HEK293 (cell line): ENCODE results near the gene SYT6.

ENCODE experiments used
- CTCF ChIA-PET: fragments of 350-600 bp; formaldehyde crosslinking; extraction: SDS; loops from one replicate; lab custom pipeline; 2021; ENCODE audit warnings: antibody characterized with exemption; lab: Yijun Ruan, JAX
- POLR2A ChIA-PET: fragments of 300-600 bp; formaldehyde crosslinking; extraction: SDS; loops from one replicate; lab custom pipeline; 2020; ENCODE audit warnings: antibody characterized with exemption, inconsistent platforms; lab: Yijun Ruan, JAX
- H3K27ac ChIP-seq: fragments of 200-500 bp; sonication (Bioruptor generic); 2 replicates; pipeline ENCODE4 v1.5.1; 2014; ENCODE audit warnings: low read depth, low read length, control low read depth, inconsistent platforms; ENCODE audit errors: extremely low read depth
- H3K36me3 ChIP-seq, 2 experiments: fragments of 200-500 bp in 1 of 2; sonication (Bioruptor generic) in 1 of 2; 1 replicate in 1 of 2; 2 replicates in 1 of 2; pipeline ENCODE4 v1.5.1; 2014 to 2017; ENCODE audit warnings: inconsistent platforms in 2 of 2, low read length in 2 of 2; ENCODE audit not compliant: control insufficient read depth in 2 of 2, insufficient read depth in 1 of 2
- H3K4me1 ChIP-seq: fragments of 200-500 bp; sonication (Bioruptor generic); 2 replicates; pipeline ENCODE4 v1.5.1; 2014; ENCODE audit warnings: mild to moderate bottlenecking, low read length, inconsistent platforms; ENCODE audit not compliant: control insufficient read depth, insufficient read depth
- H3K4me3 ChIP-seq: 2 replicates; pipeline ENCODE4 v1.5.1; 2011; ENCODE audit warnings: low read depth, mild to moderate bottlenecking, control low read depth, low read length, moderate library complexity
- H3K9me3 ChIP-seq: fragments of 200-500 bp; sonication (Bioruptor generic); 2 replicates; pipeline ENCODE4 v1.5.1; 2014; ENCODE audit warnings: low read depth, low read length, inconsistent platforms; ENCODE audit not compliant: control insufficient read depth, insufficient read depth
- GLI4 ChIP-seq: fragments of 450-650 bp; formaldehyde crosslinking; IDR thresholded peaks from 2 replicates; pipeline ENCODE4 v1.5.1; 2016; ENCODE audit warnings: missing biosample characterization, missing genetic modification characterization
- KLF10 ChIP-seq: fragments of 450-650 bp; IDR thresholded peaks from 2 replicates; pipeline ENCODE4 v1.5.1; 2018; ENCODE audit warnings: missing biosample characterization, mild to moderate bottlenecking, missing genetic modification characterization
- PRDM1 ChIP-seq: fragments of 450-650 bp; formaldehyde crosslinking; IDR thresholded peaks from 2 replicates; pipeline ENCODE4; 2016; ENCODE audit warnings: missing biosample characterization, missing genetic modification characterization
- ZIC2 ChIP-seq: fragments of 450-650 bp; formaldehyde crosslinking; IDR thresholded peaks from 2 replicates; pipeline ENCODE4 v1.5.1; 2016; ENCODE audit warnings: missing biosample characterization, missing genetic modification characterization
- ZNF114 ChIP-seq: fragments of 450-650 bp; formaldehyde crosslinking; IDR thresholded peaks from 2 replicates; pipeline ENCODE4 v1.5.0; 2017; ENCODE audit warnings: missing biosample characterization, missing genetic modification characterization
- ZNF121 ChIP-seq: fragments of 450-650 bp; formaldehyde crosslinking; IDR thresholded peaks from 2 replicates; pipeline ENCODE4 v1.5.1; 2016; ENCODE audit warnings: missing biosample characterization, missing genetic modification characterization
- ZNF155 ChIP-seq: fragments of 450-650 bp; formaldehyde crosslinking; IDR thresholded peaks from 2 replicates; pipeline ENCODE4 v1.5.1; 2016; ENCODE audit warnings: missing biosample characterization, missing genetic modification characterization
- ZNF157 ChIP-seq: fragments of 450-650 bp; formaldehyde crosslinking; IDR thresholded peaks from 2 replicates; pipeline ENCODE4 v1.5.1; 2016; ENCODE audit warnings: missing biosample characterization, missing genetic modification characterization
- ZNF2 ChIP-seq: fragments of 450-650 bp; formaldehyde crosslinking; IDR thresholded peaks from 2 replicates; pipeline ENCODE4 v1.5.1; 2016; ENCODE audit warnings: missing biosample characterization, missing genetic modification characterization
- ZNF274 ChIP-seq, 2 experiments: fragments of 200-500 bp in 1 of 2; fragments of 450-650 bp in 1 of 2; sonication (Bioruptor generic) in 1 of 2; formaldehyde crosslinking in 1 of 2; IDR thresholded peaks; 2 replicates each; pipeline versions ENCODE4 v1.5.1 to v1.6.1; 2014 to 2016; ENCODE audit warnings: borderline replicate concordance in 1 of 2, inconsistent platforms in 1 of 2, low read length in 1 of 2, missing biosample characterization in 1 of 2, missing genetic modification characterization in 1 of 2
- ZNF341 ChIP-seq: fragments of 450-650 bp; formaldehyde crosslinking; IDR thresholded peaks from 2 replicates; pipeline ENCODE4; 2016; ENCODE audit warnings: low read depth, missing biosample characterization, missing genetic modification characterization
- ZNF426 ChIP-seq: fragments of 450-650 bp; formaldehyde crosslinking; IDR thresholded peaks from 2 replicates; pipeline ENCODE4 v1.5.1; 2017; ENCODE audit warnings: missing biosample characterization, missing genetic modification characterization, mild to moderate bottlenecking, inconsistent platforms, moderate library complexity
- ZNF529 ChIP-seq: fragments of 450-650 bp; formaldehyde crosslinking; IDR thresholded peaks from 2 replicates; pipeline ENCODE4 v1.5.1; 2017; ENCODE audit warnings: missing genetic modification characterization, missing biosample characterization; ENCODE audit not compliant: insufficient replicate concordance
- ZNF548 ChIP-seq: fragments of 450-650 bp; formaldehyde crosslinking; IDR thresholded peaks from 2 replicates; pipeline ENCODE4 v1.5.1; 2016; ENCODE audit warnings: missing biosample characterization, missing genetic modification characterization
- ZNF571 ChIP-seq: fragments of 450-650 bp; formaldehyde crosslinking; IDR thresholded peaks from 2 replicates; pipeline ENCODE4 v1.5.0; 2017; ENCODE audit warnings: missing biosample characterization, missing genetic modification characterization
- TF ChIP-seq, protein P1 (sequence below): fragments of 450-650 bp; formaldehyde crosslinking; IDR thresholded peaks from 2 replicates; pipeline ENCODE4 v1.5.1; 2016; ENCODE audit warnings: missing biosample characterization, missing genetic modification characterization, low read depth
- TF ChIP-seq, protein P2 (sequence below): fragments of 450-650 bp; formaldehyde crosslinking; IDR thresholded peaks from 2 replicates; pipeline ENCODE4 v1.5.1; 2016; ENCODE audit warnings: missing biosample characterization, missing genetic modification characterization, low read depth
- TF ChIP-seq, protein P3 (sequence below): fragments of 450-650 bp; formaldehyde crosslinking; IDR thresholded peaks from 2 replicates; pipeline ENCODE4 v1.5.1; 2016; ENCODE audit warnings: missing biosample characterization, missing genetic modification characterization

The SYT6 gene

DNA sequence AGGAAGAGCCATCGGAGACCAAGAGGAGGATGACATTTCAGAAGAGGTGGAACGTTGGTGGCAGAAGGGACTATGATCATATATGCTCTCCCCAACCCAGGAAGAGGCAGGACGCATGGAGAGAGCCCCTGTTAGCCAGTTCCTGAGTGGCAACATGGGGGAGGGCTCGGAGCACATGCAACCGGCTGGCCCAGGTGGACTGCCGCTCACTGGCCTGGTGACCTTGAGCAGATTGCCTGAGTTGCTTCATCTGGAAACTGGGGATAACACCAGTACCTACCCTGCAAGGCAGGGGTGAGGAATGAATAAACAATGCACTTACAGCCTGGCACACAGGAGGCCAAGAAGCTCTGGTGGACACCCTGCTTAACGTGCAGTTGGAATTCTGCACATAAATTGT is 29.0 kb downstream of the SYT6 start:
- Histone ChIP-seq H3K4me3 (no peak overlapping the region), H3K4me1 (no peaks in the 10 kb centered on the region), H3K36me3 (no peaks in the 10 kb centered on the region), H3K9me3 (no peaks in the 10 kb centered on the region), H3K27ac (no peak overlapping the region)
- POLR2A ChIA-PET: no interaction called here
- TF ChIP-seq KLF10 (tag by site-specific recombination) (no peak), ZNF274 (IDR thresholded peaks at IDR 0.05; ENCODE audit: low read length) (no peak), ZNF274 (tag by site-specific recombination; IDR thresholded peaks at IDR 0.05; ENCODE audit: borderline replicate concordance) (no peak), ZNF548 (no peak), ZNF114 (tag by site-specific recombination) (no peak), ZNF157 (tag by site-specific recombination) (no peak), ZNF571 (tag by site-specific recombination) (no peak), ZIC2 (tag by site-specific recombination) (no peak), ZNF121 (tag by site-specific recombination) (no peak)
- TF ChIP-seq, protein P1, sequence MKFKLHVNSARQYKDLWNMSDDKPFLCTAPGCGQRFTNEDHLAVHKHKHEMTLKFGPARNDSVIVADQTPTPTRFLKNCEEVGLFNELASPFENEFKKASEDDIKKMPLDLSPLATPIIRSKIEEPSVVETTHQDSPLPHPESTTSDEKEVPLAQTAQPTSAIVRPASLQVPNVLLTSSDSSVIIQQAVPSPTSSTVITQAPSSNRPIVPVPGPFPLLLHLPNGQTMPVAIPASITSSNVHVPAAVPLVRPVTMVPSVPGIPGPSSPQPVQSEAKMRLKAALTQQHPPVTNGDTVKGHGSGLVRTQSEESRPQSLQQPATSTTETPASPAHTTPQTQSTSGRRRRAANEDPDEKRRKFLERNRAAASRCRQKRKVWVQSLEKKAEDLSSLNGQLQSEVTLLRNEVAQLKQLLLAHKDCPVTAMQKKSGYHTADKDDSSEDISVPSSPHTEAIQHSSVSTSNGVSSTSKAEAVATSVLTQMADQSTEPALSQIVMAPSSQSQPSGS (tag by site-specific recombination): no peak
- CTCF ChIA-PET: no interaction called here

DNA sequence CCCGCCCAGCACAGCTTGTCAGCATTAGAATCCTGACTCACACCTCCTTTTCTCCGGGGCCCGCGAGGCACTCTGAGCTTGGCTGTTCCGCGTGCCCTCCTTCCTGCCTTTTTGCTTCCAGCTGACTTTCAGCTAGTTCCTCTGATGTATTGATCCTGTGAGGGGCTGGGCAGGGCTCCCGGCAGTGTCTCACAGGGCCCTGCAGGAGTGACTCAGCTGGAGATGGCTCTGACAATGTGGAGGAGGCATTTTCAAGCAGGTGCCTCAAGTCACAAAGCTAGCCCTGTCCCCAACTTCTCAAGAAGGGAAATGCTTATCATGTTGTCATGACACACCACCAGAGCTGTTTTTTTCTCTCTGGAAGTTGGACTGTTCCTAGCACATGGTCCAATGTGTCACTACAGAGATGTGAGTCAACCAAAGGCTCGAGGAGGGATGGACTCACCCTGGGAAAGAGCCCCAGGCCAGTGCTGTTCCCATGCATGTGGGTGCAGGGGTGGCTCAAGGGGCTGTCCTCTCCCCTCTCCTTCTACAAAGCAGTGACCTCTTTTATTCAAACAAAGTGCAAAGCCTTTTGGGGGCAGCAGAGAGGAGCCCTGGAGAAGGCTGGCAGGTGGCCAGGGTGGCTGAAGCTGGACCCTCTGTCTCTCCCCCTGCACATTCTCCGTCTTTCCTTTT is 30.6 kb downstream of the SYT6 start:
- ChIA-PET POLR2A (no interaction called here), CTCF (interaction anchor here (1.1 kb wide), 1 partner anchor 12 kb away, joined by 5 read pairs; no protein-coding TSS in a partner anchor)
- no peaks in the 10 kb centered on the region for H3K4me1 ChIP-seq
- H3K4me3 ChIP-seq: no peak overlapping the region
- H3K27ac ChIP-seq: no peak overlapping the region
- H3K36me3 ChIP-seq: no peaks in the 10 kb centered on the region
- no peaks in the 10 kb centered on the region for H3K9me3 ChIP-seq
- TF ChIP-seq ZNF341 (0 out of 2 replicates have a peak, but pooled peaks have one; percentile 23), ZIC2 (tag by site-specific recombination) (peak; percentile 60), PRDM1 (tag by site-specific recombination) (no peak)

DNA sequence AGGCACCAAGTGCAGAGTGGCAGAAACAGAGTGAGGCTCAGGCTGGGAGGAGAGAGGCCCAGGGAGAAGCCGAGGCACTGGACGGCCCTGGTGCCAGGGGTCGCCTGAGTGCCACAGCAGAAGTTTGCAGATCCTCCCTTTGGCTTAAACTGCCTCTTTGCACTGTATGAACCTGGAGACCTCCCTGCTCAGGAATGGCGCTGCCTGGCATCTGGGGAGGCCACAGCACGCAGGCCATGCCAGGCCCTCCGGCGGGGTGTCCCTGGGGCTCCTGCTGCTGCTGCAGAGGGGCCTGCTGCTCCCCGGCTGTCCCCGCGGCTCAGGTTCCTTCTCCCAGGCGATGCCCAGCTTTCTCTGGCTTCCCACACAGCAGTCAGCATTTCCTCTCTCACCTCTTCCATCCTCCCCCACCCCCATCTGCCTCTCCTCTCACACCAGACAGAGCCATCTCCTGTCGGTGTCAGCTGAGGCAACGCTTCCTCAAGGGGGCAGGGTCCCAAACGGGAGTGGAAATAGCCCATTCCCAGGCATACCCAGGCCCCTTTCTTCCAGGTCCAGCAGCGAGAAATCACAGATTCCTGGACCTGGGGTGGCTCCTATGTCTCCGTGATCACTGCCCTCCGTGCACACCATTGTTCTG is 35.2 kb downstream of the SYT6 start:
- no peak for TF ChIP-seq ZNF155 (tag by site-specific recombination)
- TF ChIP-seq, protein P2, sequence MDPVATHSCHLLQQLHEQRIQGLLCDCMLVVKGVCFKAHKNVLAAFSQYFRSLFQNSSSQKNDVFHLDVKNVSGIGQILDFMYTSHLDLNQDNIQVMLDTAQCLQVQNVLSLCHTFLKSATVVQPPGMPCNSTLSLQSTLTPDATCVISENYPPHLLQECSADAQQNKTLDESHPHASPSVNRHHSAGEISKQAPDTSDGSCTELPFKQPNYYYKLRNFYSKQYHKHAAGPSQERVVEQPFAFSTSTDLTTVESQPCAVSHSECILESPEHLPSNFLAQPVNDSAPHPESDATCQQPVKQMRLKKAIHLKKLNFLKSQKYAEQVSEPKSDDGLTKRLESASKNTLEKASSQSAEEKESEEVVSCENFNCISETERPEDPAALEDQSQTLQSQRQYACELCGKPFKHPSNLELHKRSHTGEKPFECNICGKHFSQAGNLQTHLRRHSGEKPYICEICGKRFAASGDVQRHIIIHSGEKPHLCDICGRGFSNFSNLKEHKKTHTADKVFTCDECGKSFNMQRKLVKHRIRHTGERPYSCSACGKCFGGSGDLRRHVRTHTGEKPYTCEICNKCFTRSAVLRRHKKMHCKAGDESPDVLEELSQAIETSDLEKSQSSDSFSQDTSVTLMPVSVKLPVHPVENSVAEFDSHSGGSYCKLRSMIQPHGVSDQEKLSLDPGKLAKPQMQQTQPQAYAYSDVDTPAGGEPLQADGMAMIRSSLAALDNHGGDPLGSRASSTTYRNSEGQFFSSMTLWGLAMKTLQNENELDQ (tag by site-specific recombination): no peak
- TF ChIP-seq, protein P3, sequence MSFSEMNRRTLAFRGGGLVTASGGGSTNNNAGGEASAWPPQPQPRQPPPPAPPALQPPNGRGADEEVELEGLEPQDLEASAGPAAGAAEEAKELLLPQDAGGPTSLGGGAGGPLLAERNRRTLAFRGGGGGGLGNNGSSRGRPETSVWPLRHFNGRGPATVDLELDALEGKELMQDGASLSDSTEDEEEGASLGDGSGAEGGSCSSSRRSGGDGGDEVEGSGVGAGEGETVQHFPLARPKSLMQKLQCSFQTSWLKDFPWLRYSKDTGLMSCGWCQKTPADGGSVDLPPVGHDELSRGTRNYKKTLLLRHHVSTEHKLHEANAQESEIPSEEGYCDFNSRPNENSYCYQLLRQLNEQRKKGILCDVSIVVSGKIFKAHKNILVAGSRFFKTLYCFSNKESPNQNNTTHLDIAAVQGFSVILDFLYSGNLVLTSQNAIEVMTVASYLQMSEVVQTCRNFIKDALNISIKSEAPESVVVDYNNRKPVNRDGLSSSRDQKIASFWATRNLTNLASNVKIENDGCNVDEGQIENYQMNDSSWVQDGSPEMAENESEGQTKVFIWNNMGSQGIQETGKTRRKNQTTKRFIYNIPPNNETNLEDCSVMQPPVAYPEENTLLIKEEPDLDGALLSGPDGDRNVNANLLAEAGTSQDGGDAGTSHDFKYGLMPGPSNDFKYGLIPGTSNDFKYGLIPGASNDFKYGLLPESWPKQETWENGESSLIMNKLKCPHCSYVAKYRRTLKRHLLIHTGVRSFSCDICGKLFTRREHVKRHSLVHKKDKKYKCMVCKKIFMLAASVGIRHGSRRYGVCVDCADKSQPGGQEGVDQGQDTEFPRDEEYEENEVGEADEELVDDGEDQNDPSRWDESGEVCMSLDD (tag by site-specific recombination): no peak
- no peak for TF ChIP-seq ZNF2
- no peak for TF ChIP-seq GLI4
- no peak for TF ChIP-seq ZNF426
- no peak for TF ChIP-seq ZNF529
- Histone ChIP-seq H3K4me3 (no peak overlapping the region), H3K27ac (no peak overlapping the region), H3K36me3 (no peaks in the 10 kb centered on the region), H3K9me3 (no peaks in the 10 kb centered on the region), H3K4me1 (no peaks in the 10 kb centered on the region)
- ChIA-PET CTCF (interaction anchor here (0.5 kb wide), 1 partner anchor 271 kb away, joined by 3 read pairs; no protein-coding TSS in a partner anchor), POLR2A (no interaction called here)
